GM19025 (cell line): ENCODE data around the gene CALCR.

Experiments
- ATAC-seq: cut with Tn5 transposase; IDR thresholded peaks from one replicate; pipeline ENCODE4 v1.9.1; 2021; ENCODE audit warnings: mild to moderate bottlenecking, low read depth, moderate library complexity; ENCODE audit not compliant: unreplicated experiment

CALCR gene

DNA sequence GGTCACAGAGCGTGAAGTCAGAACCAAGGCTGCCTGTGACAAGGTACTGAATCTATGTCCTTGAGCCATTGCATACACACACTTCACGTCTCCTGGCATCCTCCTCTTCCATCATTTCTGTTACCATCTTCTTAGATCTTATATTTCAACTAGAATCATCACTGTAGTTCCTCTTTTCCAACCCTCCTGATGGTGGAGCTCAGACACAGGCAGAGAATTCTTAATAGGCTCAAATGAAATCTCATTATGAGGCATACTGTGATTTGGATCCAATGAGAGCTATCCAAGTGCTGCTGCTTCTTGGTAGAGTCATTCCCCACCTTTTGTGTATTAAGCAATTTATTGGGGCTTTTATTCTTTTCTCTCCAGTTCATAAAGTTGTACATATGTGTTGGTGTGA, 113.2 kb downstream of the CALCR start:
- ATAC-seq: no peak

DNA sequence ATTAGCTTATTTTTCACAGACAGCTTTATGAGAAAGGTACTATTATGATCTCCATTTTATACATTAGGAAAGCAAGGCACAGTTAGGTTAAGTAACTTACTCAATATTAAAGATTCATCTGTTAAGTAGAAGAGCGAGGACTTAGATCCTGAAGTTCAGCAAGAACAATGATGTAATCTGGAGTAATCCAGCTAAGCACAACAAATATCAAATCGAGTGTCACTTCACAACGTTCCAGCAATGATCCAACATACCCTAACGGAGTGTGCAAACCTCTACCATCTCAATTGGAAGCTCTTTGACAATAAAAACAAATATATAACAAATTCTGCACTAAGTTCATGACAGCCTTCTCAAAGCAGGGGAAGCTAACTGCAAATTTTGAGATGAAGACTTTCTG, 121.3 kb downstream of the CALCR start:
- no peak for ATAC-seq

DNA sequence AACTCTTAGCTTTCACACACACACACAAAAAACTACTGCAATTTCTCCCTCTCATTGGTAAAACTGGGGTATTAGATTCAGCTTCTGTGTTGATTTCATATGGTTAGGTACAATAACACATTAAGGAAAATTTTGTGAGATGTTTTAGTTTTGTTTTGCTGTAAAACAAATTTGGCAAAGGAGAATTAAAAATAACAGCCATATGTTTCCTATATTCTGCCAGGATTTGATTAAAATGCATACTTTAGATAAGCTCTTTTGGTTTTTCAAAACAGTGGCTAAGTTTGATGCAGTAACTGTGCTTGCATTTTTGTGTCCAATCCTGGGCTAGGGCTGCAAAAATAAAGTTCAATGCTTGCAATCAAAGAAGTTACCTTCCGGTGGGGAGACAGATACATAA, 126.3 kb downstream of the CALCR start:
- ATAC-seq: no peak

DNA sequence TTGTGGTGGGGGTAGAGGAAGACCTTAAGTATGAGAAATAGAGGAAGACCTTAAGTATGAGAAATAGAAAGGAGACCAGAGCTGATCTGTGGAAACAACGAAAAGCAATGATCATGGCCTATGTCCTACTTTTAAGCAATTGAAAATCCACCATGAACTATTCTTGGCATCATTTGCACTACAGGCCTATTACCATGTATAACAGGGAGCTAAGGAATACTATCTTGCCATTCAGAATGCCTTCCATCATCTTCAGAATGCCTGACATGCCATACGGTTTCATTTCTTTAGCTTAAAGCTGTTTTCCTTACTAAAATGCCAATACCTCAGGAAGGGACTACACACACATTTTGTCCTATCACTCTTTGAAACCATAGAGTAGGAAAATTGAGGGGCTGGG, 127.0 kb downstream of the CALCR start:
- ATAC-seq: no peak

DNA sequence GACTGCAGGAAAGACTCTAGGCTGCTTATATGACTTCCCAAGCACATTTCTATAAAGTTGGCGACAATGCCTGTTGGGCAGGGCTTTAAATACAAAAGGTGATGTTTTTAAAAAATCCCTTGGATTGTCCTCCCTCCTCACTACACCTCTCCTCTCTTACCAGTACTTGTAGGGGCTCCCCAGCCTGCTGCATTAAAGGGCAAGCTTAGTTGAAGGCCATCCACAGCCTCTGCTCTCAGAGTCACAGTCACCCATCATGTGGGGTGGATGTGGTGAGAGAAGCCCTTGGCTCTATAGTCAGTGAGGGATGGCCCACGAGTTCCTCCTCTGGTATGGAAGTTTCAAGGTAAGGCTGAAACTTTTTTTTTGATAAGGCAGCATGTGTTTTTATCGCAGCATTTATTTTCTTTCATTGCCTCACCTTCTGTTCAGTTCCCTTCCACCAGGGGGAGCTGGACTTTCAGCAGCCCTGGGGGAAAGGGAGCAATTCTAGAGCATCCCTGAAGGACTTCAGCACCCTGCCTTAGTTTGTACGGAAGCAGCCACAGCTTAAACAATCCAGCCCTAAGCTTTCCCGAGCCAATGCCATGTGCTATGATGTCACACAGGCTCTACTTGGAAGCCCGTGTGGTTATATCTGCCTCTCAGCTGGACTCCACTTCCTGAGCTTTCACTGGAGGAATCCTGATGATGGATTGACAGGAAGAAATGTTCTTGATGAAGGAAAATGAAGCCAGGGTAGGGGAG, 131.9 kb downstream of the CALCR start:
- no peak for ATAC-seq

DNA sequence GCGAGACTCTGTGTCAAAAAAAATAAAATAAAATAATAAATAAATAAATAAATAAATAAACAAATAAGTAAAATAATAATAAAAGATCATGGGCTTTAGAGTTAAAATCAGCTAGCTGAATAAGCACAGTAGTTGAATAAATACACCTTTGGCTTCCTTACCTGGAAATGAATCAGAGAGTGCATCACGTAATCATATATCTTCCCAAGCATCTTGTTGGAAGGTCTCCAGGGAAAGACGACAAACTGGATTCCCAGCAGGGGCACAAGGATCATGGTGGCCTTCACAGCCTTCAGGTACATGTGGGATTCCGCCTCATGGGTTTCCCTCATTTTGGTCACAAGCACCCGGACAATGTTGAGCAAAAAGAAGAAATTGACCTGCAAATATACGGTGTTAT, 138.7 kb downstream of the CALCR start:
- no peak for ATAC-seq

DNA sequence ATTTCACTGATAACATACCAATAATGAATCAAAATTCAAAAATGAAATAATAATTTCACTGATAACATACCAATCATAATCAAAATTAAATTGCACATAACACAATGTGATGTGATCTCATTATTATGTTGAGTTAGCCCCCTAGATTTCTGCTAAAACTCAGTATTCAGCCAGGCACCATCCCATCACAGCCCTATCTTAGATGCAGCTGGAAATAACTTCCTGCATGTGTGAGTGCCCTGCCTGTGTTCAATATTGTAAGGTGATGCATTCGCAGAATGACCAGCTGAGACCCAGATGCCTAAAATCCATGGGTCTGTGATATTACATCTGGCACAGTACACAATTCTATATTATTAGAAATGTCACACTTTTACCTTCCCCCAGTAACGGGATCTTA, 142.4 kb downstream of the CALCR start:
- ATAC-seq: no peak

DNA sequence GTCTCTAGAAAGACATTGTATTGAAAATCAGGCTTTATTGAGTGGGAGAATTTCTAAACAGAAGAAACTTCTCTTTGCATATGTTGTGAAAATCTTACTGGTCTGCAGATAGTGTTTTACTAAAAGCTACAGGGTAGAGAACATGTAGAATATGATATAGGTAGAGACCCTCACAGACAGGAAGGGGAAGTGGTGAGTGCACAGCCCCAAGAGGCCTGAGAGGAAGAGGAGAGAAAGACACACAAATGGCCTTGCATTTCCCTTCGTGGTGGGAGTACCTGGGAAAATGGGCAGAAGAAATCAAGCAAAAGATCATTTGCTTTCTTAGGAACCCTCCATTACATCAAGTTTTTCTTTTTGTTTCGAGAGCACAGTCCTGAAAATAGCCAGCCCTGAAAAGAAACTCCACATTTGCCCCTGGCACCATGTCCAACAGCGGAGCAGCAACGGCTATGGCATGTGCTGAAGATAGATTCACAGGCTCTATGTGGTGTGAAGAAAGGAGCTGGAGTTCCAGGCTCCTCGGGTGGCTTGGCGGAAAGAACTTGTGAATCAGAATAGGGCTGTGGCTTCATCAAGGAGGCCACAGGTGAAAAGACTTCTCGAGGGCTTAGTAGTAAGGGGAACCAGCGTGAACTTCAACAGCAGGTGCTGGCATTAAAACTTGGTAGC, 143.5 kb downstream of the CALCR start:
- no peak for ATAC-seq

DNA sequence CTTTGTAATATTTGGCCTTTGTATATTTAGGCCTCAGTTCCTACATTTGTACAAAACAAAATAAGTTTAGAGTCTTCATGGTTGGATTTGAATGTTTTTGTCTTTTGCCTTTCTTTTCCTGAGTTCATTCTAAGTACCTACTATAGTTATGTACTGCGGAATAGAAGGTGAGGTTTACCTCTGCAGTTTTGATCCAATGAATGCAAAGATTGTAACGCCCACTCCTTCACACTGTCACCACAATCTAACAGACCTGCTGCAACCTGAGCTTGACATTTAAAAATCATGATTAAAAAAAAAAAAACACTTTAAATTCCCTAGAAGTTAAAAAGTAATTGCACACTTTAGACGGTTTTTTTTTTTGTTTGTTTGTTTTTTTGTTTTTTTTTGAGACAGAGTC, 145.0 kb downstream of the CALCR start:
- no peak for ATAC-seq

DNA sequence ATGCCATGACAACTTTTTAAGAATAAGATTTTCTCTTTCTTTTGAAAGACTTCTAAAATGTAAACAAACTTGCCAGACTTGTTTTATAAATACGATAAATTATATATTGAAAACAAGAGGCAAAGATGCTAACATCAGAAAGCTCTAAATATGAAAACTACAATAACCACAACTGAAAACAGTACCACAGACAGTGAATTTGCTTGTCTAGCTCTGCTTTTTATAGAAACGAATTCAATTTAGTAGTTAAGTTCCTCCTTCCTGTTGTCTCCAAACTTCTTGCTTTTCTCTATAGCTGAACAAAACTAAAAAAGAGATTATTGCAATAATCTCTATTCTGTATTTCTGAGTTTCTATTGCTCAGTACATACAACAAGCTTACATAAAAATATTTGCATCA, 147.4 kb downstream of the CALCR start:
- no peak for ATAC-seq

DNA sequence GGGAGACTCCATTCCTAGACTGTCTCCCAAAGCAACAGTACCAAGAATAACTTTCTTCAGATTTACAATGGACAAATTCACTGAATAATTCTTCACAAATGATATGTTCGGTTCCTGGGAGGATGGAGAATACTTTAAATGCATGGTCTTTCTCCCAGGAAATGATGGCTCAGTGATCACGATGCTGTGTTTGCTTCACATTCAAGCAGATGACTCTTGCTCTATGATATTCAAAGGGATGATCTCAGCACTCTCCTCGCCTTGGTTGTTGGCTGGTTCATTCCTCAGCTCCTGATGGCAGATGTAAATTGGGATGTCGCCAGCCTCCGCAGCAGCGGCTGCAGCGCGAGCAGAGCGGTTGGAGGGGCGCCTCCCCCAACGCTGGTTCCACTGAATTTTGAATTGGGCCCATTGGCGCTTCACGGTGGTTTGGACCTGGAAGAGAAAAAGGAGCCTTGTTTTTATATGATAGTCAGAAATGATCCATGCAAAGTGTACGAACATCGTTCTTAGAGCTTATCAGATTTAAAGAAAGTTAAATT, 148.3 kb downstream of the CALCR start:
- ATAC-seq: no peak

DNA sequence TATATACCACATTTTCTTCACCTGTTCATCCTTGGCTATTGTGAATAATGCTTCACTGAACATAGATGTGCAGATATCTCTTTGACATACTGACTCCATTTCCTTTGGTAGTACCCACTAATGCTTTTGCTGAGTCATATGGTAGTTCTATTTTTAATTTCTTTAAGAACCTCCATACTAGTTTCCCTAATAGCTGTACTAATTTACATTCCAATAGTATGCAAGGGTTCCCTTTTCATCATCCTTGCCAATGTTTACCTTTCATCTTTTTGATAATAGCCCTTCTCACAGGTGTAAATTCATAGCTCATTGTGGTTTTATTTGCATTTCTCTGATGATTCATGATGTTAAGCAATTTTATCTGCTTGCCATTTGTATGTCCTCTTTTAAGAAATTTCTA, 159.9 kb downstream of the CALCR start:
- no peak for ATAC-seq

DNA sequence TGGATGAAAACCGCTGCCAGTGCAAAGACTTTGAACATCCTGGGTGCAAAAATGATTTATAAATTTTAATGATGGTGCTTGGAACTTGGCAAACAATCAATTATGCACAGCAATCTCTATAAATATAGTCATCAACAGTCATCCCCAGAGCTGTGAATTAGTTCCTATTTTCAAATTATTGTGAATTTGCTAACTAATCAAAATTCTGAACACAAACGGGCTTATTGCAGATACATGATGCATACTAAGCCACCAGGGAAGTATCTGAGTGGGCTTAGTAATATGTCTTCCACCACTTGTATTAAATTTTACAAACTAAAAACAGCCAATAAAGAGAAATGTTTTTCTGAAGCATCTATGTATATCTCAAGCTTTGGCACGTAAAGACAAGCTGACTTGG, 165.2 kb downstream of the CALCR start:
- ATAC-seq: no peak

DNA sequence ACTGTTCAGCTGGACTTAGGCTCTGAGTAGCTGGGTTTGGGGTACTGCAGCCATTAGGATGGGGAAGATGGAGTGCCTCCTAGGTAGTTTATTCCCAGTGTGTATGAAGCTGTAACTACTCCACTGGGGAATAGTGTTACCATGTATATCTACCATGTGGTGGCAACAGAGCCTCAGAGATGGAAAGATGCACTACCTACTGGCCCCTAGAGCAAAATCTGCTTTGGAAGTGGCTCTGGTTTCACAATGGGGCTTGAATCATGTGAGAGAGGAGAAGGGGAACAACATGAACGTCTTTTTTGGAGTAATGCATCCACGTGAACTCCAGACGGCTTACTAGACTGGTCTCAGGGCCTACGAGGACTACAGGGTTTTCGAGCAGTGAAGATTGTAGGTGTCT, 167.3 kb downstream of the CALCR start:
- no peak for ATAC-seq

DNA sequence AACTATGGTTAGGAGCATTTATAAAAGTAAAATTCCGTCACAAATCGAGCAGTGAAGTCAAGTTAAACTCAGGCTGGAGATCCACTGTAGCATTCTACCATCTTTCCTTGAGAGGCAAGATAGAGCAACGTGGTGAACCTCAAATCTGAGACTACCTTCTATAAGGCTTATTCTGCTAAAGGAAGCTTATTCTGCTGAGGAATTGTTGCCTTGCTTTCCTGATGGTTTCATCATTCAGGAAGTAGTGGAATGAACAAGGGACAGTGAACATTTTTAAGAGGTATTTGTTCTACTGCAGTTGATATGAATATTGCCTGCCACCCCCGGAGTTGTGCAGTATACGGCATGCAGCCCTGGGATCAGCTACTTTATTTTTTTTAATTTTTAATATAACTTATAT, 171.6 kb downstream of the CALCR start:
- no peak for ATAC-seq

DNA sequence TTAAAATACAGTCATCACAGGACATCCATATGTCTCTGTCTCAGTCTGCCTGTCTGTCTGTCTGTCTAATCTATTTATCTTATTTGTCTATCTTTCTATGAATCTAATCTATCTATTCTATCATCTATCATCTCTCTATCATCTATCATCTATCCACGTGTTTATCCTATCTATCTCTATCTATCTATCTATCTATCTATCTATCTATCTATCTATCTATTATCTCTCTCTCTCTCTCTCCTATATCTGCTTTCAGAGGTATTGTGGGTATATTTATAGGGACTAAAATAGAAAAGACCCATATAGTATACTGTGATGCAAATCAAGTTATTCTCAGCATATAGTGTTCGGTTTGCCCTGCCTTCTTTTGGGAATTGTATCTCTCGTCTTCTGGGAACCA, 174.9 kb downstream of the CALCR start:
- no peak for ATAC-seq

DNA sequence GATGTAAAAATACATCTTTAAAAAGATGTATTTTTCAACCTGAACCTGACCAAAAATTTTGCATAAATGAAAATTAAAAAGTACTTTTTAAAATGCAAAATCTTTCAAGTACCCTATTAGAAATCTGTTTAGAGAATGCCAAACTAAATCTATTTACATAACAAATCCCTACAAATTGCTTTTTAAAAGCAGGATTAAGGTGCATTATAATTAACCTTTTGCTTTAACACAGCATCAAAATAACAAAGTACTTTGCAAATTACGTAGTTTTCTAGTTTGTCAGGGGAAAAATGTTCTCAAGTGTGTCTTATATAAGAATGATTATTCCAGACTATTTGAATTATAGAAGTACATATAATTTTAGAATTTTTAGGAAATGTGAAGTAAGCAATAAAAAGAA, 181.5 kb downstream of the CALCR start:
- ATAC-seq: no peak

DNA sequence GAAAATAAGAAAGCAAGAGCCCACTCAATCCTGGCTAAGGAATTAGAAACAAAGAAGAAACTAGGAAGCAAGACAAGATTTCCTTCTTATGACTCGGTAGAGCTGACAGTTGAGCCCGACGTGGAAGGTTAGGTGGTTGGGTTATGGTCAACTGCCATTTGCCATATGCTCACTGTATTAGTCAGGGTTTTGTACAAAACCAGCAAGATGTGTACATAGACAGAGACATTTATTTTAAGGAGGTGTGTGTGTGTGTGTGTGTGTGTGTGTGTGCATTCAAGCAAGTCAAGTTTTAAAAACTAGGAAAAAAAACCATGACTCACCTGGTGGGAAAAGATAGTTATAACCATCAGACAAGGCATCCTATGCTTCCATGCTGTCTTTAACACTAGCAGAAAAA, 183.9 kb downstream of the CALCR start:
- ATAC-seq: no peak

DNA sequence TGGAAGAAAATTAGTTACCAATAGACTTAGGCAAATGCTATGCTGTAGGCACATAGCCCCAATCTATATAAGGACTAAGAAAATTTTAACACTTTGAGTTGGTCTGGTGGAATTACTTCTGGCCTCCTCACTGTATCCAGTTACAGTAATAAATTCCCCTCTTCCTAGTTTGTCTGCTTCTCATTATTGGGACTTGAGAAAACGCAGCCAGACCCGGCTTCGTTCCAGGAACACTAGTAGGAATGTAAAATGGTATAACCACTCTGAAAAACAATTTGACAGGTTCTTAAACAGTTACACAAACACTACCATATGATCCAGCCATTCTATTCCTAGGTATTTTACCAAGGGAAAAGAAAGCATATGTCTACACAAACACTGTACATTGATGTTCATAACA, 192.2 kb downstream of the CALCR start:
- no peak for ATAC-seq

DNA sequence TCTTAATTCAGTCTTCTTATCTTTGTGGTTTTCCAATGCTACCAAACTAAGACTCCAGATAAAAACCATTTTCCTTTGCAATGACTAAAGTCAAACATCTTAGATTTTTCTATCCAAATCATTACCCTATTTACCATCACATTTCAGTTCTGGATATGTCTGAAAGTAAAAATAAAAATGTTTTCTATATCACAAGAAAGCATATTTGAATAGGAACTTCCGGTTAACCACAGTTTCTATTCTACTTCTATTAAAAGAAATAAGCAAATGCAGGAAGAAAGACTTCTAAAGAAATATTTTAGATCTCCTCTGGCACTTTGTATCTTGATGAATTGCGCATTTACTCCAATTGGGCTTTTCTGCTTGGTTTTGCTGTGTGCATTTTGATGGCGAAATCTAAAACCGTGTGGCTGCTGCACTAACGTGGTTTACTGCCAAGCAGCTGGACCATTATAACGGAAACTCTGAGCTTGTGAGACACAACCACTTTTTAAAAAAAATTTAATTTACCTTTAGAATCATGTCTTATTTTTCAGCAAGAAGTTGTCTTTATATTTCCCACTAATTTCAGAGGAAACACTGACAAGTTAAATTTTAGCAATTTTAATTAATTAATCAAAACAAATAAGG, 196.3 kb downstream of the CALCR start:
- no peak for ATAC-seq

DNA sequence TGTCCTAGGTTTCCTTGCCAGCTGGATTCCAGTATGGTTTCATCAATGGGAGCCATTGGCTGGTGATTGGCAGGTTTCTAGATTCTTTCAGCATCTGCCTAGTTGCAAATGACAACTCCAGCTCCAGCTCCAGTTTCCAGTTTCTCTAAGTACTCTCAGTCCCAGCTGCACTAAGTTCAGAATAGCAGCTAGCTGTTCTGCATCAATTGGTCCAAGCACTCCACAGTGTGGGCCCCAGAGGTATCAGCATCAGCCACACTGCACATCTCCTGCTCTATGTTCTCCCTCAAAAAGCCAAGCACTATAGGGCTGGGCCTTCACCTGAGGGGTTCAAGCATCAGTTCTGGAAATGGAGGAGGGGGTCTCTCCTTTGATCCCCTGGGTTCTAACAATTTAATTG, 198.9 kb downstream of the CALCR start:
- no peak for ATAC-seq
